22Rv1 (cell line): ENCODE results near the gene PMS2.
"Not testable (repeated sequence)": the region's sequence is repeated elsewhere in the genome, so short reads cannot be mapped to it uniquely, and the experiment has no call there.

Experiments used
- H3K27ac ChIP-seq: fragments of 450-650 bp; 2 replicates; pipeline ENCODE4 v1.5.1; 2017

The PMS2 gene

DNA sequence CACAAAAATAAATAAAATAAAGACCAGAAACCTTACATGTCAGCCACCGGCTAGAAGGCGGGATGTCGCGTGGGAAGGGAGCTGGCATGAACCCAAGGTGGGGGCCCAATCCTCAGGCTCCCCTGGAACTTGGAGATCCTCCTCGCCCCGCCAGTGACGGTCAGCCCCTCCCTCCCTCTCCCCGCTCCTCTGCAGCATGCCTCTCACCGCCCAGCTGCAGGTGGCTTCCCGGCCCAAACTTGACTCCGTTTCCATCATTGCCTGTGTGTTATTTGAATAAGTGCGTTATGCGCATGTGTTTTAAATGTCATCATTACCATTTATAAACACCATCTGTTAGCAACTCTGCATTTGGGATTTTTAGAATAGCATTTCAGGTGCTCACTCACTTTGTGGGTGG lies 45.6 kb downstream of the PMS2 start:
- H3K27ac ChIP-seq = not testable (repeated sequence)

DNA sequence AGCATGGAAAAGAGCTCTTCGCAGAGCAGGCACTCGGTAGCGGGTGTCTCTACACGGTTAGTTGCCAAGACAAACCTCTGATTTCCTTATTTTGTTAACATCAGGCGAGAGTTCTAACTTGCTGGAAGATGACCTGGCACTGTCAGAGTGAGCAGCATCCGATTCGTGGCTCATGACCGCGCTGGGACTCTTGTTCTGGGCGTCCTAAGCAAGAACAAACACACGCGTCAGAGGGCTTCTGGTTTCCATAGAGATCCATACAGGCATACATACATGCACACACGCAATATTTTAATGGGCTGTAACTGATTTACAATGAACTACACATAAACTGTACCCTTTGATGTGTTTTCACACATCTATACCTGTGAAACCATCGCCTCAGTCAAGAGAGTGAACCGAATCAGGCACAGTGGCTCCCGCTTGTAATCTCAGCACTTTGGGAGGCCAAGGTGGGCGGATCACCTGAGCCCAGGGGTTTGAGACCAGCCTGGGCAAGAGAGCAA lies 73.9 kb downstream of the PMS2 start:
- not testable (repeated sequence) for H3K27ac ChIP-seq

DNA sequence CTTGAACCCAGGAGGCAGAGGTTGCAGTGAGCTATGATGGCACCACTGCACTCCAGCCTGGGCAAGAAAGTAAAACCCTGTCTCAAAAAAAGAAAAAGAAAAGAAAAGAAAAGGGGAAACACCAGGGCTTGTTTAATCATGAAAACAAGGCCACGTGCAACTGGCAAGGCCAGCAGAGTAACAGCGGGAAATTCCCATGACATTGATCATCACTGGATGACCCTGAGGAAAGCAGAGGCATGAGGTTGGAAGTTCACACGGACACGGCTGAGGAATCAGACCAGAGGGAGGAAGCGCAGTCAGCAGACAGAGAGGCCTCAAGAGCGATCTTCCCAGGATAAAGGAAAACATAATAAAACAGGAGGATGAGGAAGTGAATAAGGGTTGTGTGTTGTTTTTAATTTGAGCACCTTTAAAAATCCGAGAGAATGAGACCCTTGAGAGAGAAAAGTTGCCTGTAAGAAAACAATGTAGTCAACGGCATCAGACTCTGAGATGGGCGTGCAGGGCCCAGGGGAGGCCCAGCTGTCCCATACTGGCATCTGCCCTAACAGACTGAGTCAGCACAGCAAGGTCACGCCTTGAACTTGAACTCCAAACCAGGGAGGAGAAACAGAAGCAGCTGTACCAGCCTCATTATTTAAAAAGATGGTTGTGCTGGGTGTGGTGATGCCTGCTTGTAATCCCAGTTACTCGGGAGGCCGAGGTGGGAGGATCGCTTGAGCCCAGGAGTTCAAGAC lies 76.8 kb downstream of the PMS2 start:
- H3K27ac ChIP-seq = not testable (repeated sequence)

DNA sequence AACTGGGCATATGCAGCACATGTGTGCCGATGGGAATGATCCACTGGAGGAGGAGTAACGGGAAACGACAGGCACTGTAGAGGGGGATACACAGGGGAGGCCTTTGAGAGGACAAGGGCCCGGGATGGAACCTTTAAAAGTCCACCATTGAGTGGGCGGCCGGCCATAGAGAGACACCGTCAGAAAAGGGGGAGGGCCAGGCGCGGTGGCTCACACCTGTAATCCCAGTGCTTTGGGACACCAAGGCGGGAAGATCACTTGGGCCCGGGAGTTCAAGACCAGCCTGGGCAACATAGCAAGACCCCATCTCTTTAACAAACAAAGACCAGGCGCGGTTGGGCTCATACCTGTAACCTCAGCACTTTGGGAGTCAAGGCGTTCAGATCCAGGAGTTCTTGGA lies 77.6 kb downstream of the PMS2 start:
- H3K27ac ChIP-seq = not testable (repeated sequence)

DNA sequence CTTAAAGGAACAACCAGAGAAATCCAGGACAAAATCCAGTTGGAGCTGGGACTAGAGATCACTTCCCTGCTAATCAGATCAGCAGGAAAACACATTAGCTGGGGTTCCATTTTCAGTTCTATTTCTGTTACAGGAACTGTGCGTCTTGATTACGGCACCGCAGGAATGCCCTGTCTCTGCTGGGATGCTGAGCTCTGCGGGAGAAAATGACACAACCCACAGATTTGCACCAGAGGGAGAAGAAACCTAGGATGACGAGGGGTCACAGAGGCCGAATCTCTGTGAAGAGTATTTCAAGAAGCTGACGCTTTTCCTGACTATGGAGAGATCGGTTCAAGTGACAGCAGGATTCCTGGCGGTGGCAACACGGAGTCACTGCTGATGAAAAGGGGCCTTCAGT lies 78.6 kb downstream of the PMS2 start:
- H3K27ac ChIP-seq = not testable (repeated sequence)

DNA sequence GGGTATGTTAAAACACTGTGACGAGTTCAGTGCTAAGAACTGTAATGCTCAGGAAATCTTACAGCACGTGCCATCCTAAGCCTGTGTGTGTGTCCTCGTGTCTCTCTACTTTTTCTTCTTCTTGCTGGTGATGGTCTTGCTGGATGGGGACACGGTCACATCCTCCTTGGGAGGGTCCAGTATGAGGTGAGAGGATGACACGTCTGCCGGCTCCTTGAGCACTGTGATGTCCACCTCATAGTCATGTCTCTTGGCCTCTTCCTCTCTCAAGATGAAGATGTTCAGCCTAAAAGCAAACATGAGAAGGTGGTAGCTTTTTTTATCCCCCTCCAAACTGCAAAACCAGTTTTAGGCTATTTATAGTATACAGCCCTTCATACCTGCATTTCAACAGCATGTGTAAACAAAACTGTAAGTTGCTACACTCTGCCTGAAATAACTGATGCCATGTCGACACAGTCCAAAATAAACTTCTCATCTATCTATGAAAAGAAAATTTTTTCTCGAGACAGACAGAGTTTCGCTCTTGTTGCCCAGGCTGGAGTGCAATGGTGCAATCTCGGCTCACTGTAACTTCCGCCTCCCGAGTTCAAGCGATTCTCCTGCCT lies 82.5 kb downstream of the PMS2 start:
- not testable (repeated sequence) for H3K27ac ChIP-seq

DNA sequence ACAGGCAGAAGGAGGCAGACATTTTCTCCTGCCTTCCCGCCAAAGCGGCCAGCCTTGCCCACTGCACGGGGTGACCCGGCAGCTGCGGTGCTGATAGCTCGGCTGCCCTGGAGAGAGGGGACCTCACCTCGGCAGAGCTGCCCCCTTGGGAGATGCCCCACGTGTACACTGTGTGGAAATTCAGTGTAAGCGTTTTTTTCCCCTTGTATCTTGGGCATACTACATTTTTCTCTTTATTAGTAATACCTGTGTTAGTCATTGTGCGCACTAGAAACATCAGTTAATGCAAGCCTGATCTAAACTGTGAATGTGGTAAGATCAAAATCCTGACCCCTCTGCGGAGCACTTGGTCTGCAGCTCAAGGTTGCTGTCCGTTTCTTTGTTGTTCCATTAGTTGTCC lies 84.2 kb downstream of the PMS2 start:
- H3K27ac ChIP-seq = not testable (repeated sequence)

DNA sequence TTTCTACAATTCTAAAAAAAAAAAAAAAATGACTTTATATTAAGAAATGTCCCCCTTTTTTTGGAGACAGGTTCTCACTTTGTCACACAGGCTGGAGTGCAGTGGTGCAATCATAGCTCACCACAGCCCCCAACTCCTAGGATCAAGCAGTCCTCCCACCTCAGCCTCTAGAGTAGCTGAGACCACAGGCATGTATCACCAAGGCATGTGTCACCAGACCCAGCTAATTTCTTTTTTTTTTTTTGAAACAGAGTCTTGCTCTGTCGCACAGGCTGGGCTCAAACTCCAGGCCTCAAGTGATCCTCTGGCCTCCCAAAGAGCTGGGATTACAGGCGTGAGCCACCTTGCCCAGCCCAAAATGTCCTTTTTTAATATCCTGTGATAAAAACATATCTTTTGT lies 84.7 kb downstream of the PMS2 start:
- not testable (repeated sequence) for H3K27ac ChIP-seq
